Esophagus squamous epithelium (tissue), 4 donors: ENCODE data around the gene SVOPL.

ENCODE experiments used
- CTCF ChIP-seq, 6 experiments: fragments of 450-650 bp in 4 of 6; fragments of 200-600 bp in 2 of 6; sonication (generic) in 2 of 6; IDR thresholded peaks; one replicate each; pipeline ENCODE4 v1.5.1; 2016 to 2019; ENCODE audit warnings: antibody characterized with exemption in 6 of 6, mild to moderate bottlenecking in 4 of 6, moderate library complexity in 4 of 6
- POLR2A ChIP-seq, 4 donors: fragments of 450-650 bp; IDR thresholded peaks; one replicate each; pipeline ENCODE4 v1.6.1; 2017; ENCODE audit warnings: antibody characterized with exemption in 4 of 4, mild to moderate bottlenecking in 4 of 4, moderate library complexity in 3 of 4

- TF ChIP-seq CTCF (IDR thresholded peaks at IDR 0.05) = no peak
- TF ChIP-seq POLR2A (IDR thresholded peaks at IDR 0.05) = no peak
These were observed 152.1 kb downstream of the SVOPL start for GRCh38 chr7:138549082-138549481.
